NCI-H1048 (cell line): ENCODE measurements around the gene HPS3.
"Not testable (repeated sequence)": the region's sequence is repeated elsewhere in the genome, so short reads cannot be mapped to it uniquely, and the experiment has no call there.

Experiments used
- DNase-seq: peaks from one replicate; lab custom pipeline; 2025; lab: John Stamatoyannopoulos, UW

The HPS3 gene

DNA sequence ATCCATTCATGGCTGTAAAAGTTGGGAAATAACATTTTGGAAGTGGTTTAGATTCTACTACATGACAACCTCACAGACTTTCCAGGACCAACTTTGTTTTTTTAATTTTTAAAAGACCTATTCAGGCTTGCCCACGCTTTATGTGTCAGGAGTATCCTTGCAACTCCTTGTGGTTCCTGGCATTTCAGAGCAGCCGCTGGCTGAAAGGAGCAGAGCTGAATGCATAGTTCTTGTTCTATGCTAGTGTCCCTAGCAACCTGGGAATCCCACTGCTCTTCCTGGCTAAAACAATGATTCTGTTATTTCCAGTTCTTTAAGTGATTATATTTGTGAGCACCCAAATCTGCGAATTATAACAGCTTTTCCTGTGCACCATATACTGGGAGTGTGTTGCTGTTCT is 57.3 kb downstream of the HPS3 start:
- DNase-seq = no peak

DNA sequence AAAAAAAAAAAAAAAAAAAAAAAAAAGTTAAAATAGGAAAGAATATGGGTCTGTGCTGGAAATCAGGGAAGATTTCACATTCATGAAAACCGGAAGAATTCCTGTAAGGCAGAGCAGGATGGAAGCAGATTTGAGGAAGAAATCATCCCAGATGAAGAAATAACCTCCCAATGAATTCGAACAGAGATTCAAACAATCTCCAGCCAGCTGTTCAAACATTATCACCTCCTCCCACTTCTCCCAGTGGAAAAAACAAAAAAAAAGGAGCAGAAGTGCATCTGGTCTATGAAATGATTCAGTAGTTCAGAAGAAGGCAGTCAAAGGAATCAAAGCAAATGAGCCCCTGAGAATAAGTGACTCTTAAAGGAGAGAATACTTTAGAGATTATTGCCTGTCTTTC is 59.1 kb downstream of the HPS3 start:
- DNase-seq = no peak

DNA sequence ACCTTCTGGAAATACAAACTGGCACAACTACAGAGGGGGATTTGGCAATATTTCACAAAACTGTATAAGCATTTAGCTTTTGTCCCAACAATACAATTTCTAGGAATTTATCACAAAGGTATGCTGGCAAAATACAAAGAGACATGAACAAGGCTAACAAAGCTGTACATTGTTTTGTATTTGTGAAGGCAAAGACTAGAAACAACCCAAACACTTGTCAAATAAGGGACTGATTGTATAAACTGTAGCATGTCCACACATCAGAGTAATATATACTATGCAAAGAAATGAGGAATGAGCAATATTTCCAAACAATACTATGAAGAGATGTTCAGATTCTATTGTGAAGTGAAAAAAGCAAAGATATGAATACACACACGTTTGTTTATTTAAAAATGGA is 65.8 kb downstream of the HPS3 start:
- no peak for DNase-seq

DNA sequence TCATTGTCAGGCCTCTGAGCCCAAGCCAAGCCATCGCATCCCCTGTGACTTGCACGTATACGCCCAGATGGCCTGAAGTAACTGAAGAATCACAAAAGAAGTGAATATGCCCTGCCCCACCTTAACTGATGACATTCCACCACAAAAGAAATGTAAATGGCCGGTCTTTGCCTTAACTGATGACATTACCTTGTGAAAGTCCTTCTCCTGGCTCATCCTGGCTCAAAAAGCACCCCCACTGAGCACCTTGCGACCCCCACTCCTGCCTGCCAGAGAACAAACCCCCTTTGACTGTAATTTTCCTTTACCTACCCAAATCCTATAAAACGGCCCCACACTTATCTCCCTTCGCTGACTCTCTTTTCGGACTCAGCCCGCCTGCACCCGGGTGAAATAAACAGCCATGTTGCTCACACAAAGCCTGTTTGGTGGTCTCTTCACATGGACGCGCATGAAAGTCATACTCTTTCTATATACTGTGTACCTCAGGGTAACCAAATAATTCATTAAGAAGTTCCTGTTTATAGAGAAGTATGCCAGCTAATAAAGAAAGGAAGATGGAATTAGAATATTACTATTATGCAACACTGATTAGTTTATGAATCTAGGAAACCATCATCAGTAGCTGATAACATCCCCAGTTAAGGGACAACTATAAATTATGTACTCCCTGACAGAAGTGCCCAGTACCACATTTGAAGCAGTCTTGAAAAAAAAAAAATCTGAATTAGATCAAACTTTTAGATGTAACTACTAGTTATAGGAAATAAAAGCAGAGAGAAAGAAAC is 67.6 kb downstream of the HPS3 start:
- DNase-seq = not testable (repeated sequence)

DNA sequence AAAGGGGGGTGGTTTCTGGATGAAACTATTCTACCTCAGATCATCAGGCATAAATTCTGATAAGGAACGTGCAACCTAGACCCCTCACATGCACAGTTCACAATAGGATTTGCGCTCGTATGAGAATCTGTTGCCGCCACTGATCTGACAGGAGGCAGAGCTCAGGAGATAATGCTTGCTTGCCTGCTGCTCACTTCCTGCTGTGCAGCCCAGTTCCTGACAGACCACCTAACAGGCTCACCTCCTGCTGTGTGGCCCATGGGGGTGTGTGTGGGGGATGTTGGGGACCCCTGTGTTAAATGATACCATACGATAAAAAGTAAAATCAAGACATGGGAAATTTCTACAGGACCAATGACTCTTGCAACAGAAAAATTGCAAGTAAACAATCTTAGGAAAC is 68.2 kb downstream of the HPS3 start:
- no peak for DNase-seq

DNA sequence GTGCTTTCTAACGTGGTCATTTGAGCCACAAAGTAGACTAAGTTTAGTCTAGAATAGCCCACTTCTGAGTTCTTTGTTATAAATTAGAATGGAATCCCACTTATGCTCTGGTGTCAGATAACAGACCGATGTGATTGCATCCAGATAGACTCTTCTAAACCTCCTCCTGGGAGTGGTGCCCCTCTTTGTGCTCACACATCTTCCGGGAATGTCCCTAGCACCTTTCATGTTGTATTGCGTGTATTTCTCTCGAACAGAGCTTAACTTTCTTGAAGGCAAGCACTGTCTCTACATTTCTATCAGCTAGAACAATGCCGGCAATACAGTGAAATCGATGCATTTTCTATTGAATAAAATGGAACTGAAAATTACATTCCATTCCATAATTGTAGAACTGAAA is 69.2 kb downstream of the HPS3 start:
- no peak for DNase-seq

DNA sequence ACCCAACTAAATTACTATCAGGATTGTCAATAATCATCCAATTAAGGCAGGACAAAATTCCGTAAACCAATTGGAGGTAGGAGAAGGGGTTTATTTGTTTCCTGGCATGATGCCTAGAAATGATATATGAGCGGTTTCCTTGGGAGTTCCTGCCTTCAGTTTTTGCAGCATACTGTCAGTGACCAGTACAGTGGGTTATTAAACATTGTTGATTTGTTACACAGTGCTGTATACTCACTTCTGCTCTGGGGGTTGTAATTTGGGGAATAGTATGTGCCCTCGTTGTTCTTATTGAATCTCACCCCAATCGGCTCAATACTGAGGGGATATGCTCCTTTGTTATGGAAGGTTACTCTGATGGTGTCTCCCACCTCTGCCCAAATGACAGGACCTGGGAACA is 70.0 kb downstream of the HPS3 start:
- no peak for DNase-seq

DNA sequence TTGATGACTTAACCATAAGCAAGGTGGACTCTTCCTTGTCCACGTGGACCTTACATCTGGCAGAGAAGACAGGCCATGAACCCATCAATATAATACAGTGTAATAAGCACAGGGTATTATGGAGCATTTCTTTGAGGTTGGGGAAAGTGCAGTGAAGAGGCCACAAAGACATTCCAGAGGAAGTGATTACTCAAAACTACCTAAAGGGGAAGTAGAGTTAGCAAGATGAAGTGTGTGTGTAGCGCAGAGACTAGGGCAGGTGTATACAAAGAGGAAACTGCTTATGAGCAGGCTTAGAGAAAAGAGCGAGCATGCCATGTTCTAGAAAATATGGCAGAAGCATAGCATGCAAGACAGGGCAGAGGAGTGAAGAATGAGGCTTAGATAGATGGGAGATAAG is 74.3 kb downstream of the HPS3 start:
- no peak for DNase-seq

DNA sequence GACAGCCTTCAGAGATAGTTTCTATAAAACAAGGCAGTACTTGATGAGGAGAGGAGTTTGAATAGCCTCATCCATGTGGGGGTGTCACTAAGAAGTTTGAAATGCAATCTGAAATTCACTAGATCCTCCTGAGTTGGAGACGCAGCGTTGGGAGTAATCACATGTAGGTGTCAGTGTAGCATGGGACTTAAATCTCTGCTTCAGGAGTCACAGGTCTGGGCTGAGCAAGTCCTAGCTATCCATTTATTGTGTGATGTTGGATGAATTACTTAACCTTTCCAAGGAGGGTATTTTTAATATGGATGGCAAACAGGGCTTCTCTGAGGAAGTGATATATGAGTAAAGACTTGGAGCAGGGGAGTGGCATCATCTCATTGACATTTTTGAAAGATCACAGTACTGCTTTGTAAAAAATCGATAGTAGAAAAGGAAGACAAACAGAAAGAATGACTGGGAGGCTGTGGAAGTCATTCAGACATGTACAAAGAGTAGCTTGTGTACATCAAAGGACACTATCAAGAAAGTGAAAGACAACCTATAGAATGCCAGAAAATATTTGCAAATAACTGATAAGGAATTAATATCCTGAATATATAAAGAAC is 75.1 kb downstream of the HPS3 start:
- no peak for DNase-seq

DNA sequence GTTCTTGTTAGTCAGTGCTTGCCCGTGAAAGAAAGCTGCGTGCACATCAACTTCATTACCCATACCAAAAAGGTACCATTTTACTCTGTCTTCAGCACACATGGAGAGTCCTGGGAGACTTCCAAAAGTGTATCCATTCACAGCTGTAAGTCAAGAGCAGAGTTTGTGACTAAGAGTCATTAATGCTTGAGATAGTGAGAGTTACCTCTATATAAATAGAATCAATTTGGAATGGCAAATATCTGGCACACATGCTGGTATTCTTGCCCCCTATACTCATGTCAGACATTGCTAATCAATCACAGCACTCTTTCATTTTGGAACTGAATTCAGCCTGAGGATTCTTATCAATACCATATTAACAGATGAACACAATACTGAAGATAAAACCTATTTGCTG is 78.0 kb downstream of the HPS3 start:
- no peak for DNase-seq

DNA sequence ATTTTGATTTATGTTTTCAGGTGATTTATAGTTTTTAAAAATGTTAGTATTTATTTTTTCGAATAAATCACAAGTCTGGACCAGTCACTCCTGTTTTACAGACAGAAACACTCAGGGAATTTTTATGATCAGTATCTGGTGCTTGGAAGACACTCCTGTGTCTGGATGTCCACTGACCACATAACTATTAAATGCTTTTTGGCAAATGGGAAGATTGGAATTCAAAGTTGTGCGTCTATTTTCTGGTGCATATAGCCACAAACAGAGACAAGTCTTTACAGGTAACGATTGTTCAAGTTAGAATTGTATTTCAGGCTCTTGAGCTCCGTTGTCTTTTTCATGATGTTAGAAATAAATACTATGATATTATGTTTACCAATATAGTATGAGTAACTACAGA is 80.0 kb downstream of the HPS3 start:
- no peak for DNase-seq

DNA sequence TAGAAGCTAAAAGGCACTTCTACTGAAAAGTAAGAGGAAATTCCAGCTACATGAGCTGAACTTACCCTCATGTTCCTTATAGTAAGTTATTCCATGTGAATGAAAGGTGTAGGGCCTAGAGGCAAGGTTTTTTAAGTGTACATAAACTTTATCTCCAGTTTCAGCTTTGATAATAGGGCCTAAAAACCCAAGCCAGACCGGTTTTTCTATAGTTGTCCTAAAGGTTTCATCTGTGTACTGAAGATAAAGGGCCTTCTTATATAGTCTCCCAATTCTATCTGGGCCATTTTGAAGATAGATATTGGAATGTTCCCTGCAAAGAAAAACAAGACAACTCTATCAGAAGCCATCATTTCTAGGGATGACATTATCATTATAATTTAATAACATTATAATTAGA is 82.9 kb downstream of the HPS3 start:
- DNase-seq = no peak

DNA sequence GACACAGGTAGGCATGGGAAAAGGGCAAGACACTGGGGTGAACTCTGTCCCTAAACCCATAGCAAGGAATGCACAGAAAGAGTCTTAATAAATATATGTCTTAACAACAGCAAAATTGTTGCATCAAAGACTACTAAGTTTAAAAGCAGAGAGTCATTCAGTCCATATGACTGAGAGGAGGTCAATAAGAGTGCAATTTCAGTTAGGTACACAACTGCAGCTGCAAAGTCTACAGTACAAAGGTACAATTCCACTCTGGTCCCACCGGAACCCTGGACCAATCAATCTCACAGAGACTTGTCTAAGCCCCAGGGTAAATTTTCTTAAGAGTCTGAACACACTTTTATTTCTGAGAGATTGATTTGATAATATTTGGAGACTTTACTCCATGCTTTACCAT is 85.3 kb downstream of the HPS3 start:
- no peak for DNase-seq

DNA sequence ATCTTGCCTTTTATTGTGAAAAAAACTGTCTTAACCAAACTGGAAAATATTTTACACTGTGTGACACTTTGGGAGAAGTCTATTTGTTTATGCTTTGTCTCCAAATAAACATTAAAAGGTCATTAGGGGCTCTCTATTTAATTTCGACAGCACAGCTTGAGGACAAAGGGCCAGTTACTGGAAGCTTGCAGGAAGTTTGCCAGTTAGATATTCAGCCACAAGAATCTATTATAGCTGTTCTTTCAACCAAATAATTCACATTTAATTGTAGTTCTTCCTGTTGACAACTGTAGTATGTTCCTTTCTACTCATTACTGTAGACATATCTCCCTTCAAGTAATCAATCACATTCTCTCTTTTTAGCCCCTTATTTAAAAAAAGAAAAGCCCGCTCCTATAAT is 86.1 kb downstream of the HPS3 start:
- no peak for DNase-seq

DNA sequence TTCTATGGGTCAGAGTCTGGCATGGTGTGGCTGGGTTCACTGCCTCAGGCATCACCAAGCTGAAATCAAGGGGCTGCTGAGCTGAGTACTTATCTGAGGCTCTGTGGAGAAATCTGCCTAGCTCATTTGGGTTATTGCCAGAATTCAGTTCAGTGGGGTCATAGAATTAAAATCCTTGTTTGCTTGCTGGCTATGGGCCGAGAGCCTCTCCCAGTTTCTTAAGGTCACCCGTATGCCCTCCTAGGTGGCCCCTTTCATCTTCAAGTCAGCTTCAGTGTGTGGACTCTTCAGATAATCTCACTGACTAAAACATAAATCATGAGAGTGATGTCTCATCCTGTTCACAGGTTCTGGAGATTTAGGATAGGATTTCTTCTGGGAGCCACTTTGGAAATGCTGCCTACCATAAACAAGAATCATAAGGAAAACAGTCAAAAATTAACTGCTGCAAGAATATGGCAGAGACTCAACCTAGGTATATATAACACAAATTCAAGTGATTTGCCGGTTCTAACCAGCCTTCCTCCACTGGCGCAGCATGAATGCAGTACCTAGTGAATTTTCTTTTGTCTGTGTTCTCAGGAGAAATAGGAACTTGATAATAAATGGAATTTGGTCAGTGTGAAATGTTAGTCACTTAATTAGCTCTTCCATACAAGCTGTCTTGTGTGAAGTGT is 86.9 kb downstream of the HPS3 start:
- no peak for DNase-seq

DNA sequence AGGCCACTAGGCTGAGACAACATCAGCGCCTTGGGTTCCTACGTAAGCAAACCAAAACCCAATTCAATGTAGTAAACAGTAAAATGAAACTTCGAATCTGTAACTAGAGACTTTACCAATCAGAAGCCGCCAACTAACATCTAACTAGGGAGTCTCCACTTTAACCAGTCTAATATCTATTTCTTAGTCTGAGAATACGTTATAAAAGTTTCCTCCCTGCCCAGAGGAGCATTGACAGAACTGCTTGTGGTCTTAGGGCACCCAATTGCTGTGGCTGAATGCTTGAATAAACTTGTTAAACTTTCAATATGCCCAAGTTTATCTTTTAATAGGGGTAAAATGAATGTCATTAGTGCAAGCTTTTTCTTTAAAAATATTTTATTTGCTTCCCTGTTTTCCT is 87.9 kb downstream of the HPS3 start:
- no peak for DNase-seq

DNA sequence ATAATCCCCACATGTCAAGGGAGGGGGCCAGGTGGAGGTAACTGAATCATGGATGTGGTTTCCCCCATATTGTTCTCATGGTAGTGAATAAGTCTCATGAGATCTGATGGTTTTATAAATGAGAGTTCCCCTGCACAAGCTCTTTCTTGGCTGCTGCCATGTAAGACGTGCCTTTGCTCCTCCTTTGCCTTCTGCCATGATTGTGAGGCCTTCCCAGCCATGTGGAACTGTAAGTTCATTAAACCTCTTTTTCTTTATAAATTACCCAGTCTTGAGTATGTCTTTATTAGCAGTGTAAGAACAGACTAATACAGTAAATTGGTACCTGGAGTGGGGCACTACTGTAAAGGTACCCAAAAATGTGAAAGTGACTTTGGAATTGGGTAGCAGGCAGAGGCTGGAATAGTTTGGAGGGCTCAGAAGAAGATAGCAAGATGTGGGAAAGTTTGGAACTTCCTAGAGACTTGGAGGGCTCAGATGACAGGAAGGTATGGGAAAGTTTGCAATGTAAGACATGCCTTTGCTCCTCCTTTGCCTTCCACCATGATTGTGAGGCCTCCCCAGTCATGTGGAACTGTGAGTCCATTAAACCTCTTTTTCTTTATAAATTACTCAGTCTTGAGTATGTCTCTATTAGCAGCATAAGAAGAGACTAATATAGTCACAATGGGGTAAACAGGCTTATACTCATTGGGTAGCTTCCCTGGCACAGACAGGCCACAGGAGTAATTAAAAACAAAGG is 90.1 kb downstream of the HPS3 start:
- not testable (repeated sequence) for DNase-seq

DNA sequence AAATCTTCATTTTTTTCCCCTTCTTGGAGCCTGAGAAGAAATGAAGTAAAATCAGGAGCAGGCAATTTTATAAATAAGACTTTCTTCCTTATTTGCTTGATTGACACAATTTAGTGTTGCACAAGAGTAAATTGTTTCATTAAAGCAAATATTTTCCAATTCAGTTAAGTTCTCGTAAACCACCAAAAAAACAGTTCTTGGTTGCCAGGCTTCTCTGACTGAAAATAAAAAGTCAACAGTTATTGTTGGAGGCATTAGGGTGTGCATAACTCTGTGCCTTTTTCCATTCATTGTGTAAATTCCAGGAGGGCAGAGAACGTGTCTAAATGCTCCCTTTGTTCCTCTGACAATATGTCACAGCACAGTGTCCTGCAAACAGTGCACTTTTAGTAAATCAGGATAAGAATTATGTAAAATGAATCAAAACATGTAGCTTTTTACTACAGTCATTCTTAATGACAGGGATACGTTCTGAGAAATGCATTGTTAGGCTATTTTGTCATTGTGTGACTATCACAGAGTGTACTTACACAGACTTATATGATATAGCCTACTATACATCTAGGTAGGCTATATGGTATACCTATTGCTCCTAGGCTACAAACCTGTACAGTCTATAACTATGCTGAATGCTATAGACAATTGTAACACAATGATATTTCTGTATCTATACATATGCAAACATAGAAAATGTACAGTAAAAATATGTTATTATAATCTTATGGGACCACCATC is 92.5 kb downstream of the HPS3 start, which contains the start of gene CP:
Gene CP (minus strand): TSS at position 47 of the 735 bp plus-strand sequence. CDS start 37 bp downstream, at position 10.
- DNase-seq = no peak
